OCI-LY1 (cell line): ENCODE data around the gene SNRK.

Experiments used
- H2AFZ ChIP-seq: fragments of 200-600 bp; sonication (generic), shearing (Covaris generic); 2 replicates; pipeline ENCODE4 v1.6.0; 2014; ENCODE audit warnings: antibody characterized with exemption, mild to moderate bottlenecking, low read length
- H3F3A ChIP-seq: fragments of 200-600 bp; sonication (generic), shearing (Covaris generic); 2 replicates; pipeline ENCODE4 v1.6.0; 2014; ENCODE audit warnings: mild to moderate bottlenecking, antibody characterized with exemption, low read length, moderate library complexity; ENCODE audit not compliant: insufficient read depth
- H3K27ac ChIP-seq: fragments of 200-600 bp; sonication (generic); 2 replicates; pipeline ENCODE4 v1.5.1; 2014; ENCODE audit warnings: low read length, mixed run types, mild to moderate bottlenecking, low read depth; ENCODE audit not compliant: poor library complexity, severe bottlenecking
- H3K27me3 ChIP-seq: fragments of 200-600 bp; sonication (generic); 2 replicates; pipeline ENCODE4 v1.6.0; 2014; ENCODE audit warnings: antibody characterized with exemption, mild to moderate bottlenecking, low read length, moderate library complexity; ENCODE audit not compliant: insufficient read depth
- H3K36me3 ChIP-seq: fragments of 200-600 bp; sonication (generic); 2 replicates; pipeline ENCODE4 v1.6.1; 2014; ENCODE audit warnings: mild to moderate bottlenecking, antibody characterized with exemption, low read length, moderate library complexity, mixed read lengths; ENCODE audit not compliant: insufficient read depth
- H3K4me1 ChIP-seq: fragments of 200-600 bp; sonication (generic); 2 replicates; pipeline ENCODE4 v1.5.1; 2014; ENCODE audit warnings: mild to moderate bottlenecking, low read length, moderate library complexity; ENCODE audit not compliant: insufficient read depth, severe bottlenecking
- H3K4me2 ChIP-seq: fragments of 200-600 bp; sonication (generic), shearing (Covaris generic); 2 replicates; pipeline ENCODE4 v1.6.1; 2014; ENCODE audit warnings: low read length
- H3K4me3 ChIP-seq: fragments of 200-600 bp; sonication (generic); 2 replicates; pipeline ENCODE4 v1.5.1; 2014; ENCODE audit warnings: low read length, low read depth, mild to moderate bottlenecking, mixed read lengths; ENCODE audit not compliant: poor library complexity, severe bottlenecking
- H3K79me2 ChIP-seq: fragments of 200-600 bp; shearing (Covaris generic); 2 replicates; pipeline ENCODE4 v1.6.1; 2016; ENCODE audit warnings: mixed run types, low read length, mixed read lengths; ENCODE audit not compliant: insufficient read depth
- H3K9ac ChIP-seq: fragments of 200-600 bp; sonication (generic), shearing (Covaris generic); 2 replicates; pipeline ENCODE4 v1.6.1; 2014; ENCODE audit warnings: mild to moderate bottlenecking, low read length, mixed read lengths
- H3K9me2 ChIP-seq: fragments of 200-600 bp; sonication (generic), shearing (Covaris generic); 2 replicates; pipeline ENCODE4 v1.6.1; 2014; ENCODE audit warnings: low read depth, mild to moderate bottlenecking, low read length, mixed read lengths
- H3K9me3 ChIP-seq: fragments of 200-600 bp; shearing (Covaris generic); 2 replicates; pipeline ENCODE4 v1.6.1; 2014; ENCODE audit warnings: low read length, mixed read lengths
- H4K20me1 ChIP-seq: fragments of 200-600 bp; sonication (generic), shearing (Covaris generic); 2 replicates; pipeline ENCODE4 v1.6.0; 2016; ENCODE audit warnings: mild to moderate bottlenecking, low read length; ENCODE audit not compliant: insufficient read depth
- EZH2 ChIP-seq: fragments of 200-600 bp; sonication (generic), shearing (Covaris generic); IDR thresholded peaks from 2 replicates; pipeline ENCODE4 v1.8.0; 2017; ENCODE audit warnings: borderline replicate concordance, mixed run types, mild to moderate bottlenecking, antibody characterized with exemption, low read length, moderate library complexity, mixed read lengths
- TF ChIP-seq, protein P1 (sequence below): fragments of 200-600 bp; sonication (generic), shearing (Covaris generic); IDR thresholded peaks from 2 replicates; pipeline ENCODE4 v1.5.1; 2017; ENCODE audit warnings: mild to moderate bottlenecking, antibody characterized with exemption, low read length, moderate library complexity, mixed read lengths

SNRK gene

DNA sequence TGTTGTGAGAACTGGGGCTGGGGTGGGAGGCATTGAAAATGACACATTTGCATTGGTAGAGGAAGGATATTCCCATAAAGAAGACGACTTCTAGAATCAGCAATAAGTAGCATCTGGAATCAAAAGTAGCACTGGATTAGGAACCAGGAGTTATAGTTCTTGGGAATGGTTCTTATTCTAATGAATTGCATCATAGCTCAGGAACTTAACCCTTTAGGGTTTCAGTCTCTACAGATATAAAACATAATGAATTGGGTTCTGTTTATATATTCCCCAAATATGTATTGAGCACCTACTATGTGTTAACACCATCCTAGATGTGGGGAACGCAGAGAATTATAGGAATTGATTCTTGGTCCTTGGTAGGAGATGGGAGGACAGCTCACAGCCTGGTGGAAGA is 16.3 kb upstream of the SNRK start:
- no peak for TF ChIP-seq EZH2
- TF ChIP-seq, protein P1, sequence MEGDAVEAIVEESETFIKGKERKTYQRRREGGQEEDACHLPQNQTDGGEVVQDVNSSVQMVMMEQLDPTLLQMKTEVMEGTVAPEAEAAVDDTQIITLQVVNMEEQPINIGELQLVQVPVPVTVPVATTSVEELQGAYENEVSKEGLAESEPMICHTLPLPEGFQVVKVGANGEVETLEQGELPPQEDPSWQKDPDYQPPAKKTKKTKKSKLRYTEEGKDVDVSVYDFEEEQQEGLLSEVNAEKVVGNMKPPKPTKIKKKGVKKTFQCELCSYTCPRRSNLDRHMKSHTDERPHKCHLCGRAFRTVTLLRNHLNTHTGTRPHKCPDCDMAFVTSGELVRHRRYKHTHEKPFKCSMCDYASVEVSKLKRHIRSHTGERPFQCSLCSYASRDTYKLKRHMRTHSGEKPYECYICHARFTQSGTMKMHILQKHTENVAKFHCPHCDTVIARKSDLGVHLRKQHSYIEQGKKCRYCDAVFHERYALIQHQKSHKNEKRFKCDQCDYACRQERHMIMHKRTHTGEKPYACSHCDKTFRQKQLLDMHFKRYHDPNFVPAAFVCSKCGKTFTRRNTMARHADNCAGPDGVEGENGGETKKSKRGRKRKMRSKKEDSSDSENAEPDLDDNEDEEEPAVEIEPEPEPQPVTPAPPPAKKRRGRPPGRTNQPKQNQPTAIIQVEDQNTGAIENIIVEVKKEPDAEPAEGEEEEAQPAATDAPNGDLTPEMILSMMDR = no peak
- H3K9me3 ChIP-seq = no peaks in the 10 kb centered on the region
- H4K20me1 ChIP-seq = no peaks in the 10 kb centered on the region
- H3K4me1 ChIP-seq = no peaks in the 10 kb centered on the region
- H3K4me3 ChIP-seq = no peak overlapping the region
- H3K9me2 ChIP-seq = no peaks in the 10 kb centered on the region
- no peaks in the 10 kb centered on the region for H3K27me3 ChIP-seq
- no peak overlapping the region for H3K27ac ChIP-seq
- H3K79me2 ChIP-seq = no peaks in the 10 kb centered on the region
- H3K9ac ChIP-seq = no peak overlapping the region
- no peak overlapping the region for H3K4me2 ChIP-seq
- H2AFZ ChIP-seq = no peak overlapping the region
- no peaks in the 10 kb centered on the region for H3F3A ChIP-seq
- no peaks in the 10 kb centered on the region for H3K36me3 ChIP-seq

DNA sequence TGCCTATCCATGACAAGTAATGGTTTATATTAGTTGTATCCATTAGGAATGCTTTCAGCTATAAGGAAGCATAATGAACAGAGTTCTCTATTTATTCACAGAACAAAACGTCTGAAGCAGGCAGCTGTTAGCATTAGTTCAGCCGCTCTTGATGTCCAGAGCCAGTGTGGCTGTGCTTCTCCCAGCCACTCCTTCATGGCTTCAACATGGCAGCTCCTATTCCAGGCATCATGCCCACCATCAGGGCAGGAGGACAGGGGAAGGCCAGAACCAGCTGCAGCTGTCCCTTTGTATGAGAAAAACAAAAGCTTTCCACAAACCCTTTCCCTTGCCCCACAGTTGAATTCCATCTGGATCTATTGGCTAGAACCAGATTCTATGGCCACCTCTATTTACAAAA is 12.9 kb upstream of the SNRK start:
- Histone ChIP-seq H3K4me2 (no peak overlapping the region), H4K20me1 (no peaks in the 10 kb centered on the region), H3K36me3 (no peaks in the 10 kb centered on the region), H3K27ac (no peak overlapping the region), H3K4me3 (no peak overlapping the region), H3K9me2 (no peaks in the 10 kb centered on the region), H3K9me3 (no peaks in the 10 kb centered on the region), H2AFZ (no peak overlapping the region), H3K9ac (no peak overlapping the region), H3F3A (no peaks in the 10 kb centered on the region), H3K27me3 (no peaks in the 10 kb centered on the region), H3K79me2 (no peaks in the 10 kb centered on the region), H3K4me1 (no peaks in the 10 kb centered on the region)
- TF ChIP-seq, protein P1 = no peak
- TF ChIP-seq EZH2 = no peak

DNA sequence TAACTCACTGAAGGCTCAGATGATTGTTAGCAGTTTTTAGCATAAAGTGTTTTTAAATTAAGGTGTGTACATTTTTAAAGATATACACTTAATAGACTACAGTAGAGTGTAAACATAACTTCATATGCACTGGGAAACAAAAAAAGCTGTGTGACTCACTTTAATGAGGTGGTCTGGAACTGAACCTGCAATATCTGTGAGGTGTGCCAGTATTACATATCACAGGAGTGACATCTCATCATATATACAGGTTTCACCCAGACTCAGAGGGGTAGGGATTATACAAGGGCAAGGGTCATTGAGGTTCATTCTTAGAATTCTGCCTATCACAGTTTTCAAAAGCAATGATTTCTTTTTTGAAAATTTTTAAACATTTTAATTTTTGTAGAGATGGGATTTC is 7.3 kb upstream of the SNRK start:
- no peaks in the 10 kb centered on the region for H3K27me3 ChIP-seq
- H3K27ac ChIP-seq = no peak overlapping the region
- no peaks in the 10 kb centered on the region for H3F3A ChIP-seq
- H3K4me1 ChIP-seq = no peaks in the 10 kb centered on the region
- H3K4me3 ChIP-seq = no peak overlapping the region
- no peaks in the 10 kb centered on the region for H3K9me3 ChIP-seq
- TF ChIP-seq, protein P1 = no peak
- no peak for TF ChIP-seq EZH2
- H3K36me3 ChIP-seq = no peaks in the 10 kb centered on the region
- no peak overlapping the region for H3K4me2 ChIP-seq
- no peaks in the 10 kb centered on the region for H4K20me1 ChIP-seq
- H3K79me2 ChIP-seq = no peaks in the 10 kb centered on the region
- no peaks in the 10 kb centered on the region for H3K9me2 ChIP-seq
- H2AFZ ChIP-seq = no peak overlapping the region
- no peak overlapping the region for H3K9ac ChIP-seq
